Activated naive CD4-positive, alpha-beta T cell treated with Interleukin-2 at 50 U/mL for 16 hours (primary cell): Measurements from ENCODE around the gene TFIP11.
A peak's percentile ranks its signal among the peaks of the same experiment; 100 is the strongest.

Experiments
- DNase-seq: peaks from one replicate; pipeline ENCODE4 v3.0.0-alpha.2; 2020

The TFIP11 gene

DNA sequence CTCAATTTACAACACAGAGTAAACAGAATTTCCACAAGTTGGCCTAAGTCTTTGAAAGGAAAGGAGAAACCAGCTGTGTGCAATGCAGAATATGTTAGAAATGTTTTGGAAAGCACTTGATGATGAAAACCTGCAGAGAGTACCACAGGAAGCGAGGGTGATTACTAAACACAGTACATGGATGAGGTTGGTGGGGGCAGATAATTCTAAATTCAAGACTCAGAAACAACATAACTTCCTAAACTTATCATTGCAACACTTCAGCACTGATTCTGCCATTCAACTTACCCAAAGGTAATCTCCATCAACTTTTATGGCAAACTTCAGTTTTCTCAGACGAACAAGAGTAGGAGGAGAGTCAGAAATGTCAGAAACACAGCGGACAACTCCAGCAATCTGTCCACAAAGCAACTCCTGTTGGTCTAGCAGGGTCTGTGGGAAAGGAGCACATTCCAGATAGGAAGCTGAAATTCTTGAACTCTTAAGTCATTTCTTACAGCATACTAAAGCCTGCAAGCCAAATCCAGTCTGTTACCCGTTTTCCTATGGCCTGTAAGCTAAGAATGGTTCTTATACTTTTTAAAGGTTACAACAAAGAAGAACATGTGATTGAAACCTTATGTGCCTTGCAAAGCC lies 35.5 kb downstream of the TFIP11 start:
- DNase-seq, result no peak

DNA sequence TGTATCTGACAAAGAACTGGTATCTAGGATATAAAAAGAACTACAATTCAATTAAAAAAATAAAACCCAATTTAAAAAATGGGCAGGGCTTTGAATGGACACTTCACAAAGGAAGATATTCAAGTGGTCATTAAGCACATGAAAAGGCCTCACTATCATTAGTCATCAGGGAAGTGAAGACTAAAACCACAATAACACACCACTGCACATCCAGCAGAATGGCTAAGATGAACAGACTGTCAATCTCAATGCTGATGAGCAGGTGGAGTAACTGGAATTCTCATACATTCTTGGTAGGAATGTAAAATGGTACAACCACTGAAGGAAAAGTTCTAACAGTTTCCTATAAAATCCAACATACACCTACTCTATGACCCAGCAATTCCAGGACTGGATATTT lies 37.6 kb downstream of the TFIP11 start:
- no peak for DNase-seq

DNA sequence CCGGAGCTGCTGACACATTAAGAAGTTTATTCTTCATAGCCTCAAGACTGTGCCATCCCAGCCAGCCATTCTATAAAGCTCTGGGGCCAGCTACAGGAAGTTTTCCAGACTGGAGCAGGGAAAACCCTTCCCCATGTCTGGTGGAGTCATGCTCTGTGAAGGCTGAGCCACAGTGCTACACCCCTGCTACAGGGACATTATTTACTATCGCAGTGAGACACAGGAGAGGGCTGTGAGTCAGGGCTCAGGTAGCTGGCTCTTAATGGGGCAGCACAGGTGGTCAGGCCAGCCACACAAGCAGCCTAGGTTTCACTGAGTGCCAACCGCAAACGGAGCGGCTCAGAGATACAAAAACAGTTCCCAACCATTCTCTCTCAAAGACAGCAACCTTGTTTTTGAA lies 40.8 kb downstream of the TFIP11 start:
- no peak for DNase-seq

DNA sequence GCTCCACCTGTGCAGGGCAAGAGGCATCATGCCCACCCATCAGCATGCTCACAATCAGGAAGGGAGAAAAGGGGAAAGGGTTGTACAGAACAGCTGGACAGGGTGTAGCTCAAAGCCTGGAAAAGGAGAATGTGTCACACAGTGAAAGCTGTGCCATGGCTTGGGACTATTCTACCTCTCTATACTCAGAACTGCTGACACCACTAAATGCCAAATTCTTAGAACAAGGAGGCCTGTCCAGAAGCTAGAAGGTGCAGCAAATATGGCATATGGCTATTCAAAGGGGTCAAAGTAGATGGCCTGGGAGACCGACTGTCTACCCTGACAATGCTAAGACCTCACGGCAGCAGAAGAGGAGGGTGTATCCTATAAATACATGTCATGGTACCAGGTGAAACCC lies 41.5 kb downstream of the TFIP11 start:
- DNase-seq, result no peak

DNA sequence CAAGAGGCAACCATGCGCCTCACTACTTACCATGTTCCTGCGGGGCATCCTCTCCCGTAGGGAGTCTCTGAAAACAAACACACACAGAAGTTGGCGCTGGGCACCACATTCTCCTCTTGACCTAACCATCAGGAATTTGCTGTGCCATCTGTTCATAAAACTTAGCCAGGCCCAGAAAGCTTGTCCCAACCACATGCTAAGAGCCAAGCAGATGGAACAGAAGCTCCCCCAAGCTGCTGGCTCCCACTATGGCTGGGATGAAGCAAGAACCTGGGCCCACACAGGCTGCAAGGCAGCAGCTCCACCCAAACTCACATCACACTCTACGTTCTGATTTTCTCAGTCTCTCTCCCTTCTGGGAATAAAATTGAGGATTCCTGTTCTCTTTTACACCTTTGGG lies 46.1 kb downstream of the TFIP11 start:
- DNase-seq, result no peak

DNA sequence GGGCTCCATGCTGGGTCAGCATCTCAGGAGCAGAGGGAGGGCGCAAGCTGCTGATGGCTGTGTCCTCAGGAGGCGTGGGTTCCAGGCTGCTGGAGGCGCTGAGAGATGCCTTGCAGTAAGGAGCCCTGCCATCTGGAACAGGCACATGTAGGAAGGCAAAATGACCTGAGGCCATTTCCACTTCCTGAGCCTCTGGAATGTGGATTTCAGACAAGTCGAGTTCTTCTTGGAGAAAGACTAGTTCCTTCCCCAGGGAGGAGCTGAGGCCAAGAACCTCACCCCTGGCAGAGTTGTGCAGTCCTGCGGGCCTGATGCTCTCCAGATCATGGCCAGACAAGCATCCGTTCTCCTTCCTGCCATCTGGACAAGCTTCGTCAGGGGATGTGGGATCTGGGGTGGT lies 48.0 kb downstream of the TFIP11 start:
- no peak for DNase-seq

DNA sequence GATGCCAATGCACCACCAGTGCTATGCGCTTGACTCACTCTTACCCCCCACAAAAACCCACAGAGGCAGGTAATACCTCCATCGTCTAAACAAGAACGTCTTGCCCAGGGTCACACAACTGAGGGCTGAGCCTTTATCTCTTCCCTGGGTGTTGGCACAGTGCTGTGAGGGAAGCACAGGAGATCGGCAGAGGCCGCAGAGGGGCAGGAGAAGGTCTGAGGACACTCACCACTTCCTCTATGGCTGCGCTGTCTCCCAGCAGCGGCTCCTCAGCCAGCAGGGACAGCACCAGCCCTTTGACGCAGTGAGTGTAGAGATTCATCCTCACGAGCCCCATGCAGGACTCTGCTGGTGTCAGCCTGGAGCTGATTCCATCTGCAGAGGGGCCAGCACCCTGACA lies 48.6 kb downstream of the TFIP11 start:
- no peak for DNase-seq

DNA sequence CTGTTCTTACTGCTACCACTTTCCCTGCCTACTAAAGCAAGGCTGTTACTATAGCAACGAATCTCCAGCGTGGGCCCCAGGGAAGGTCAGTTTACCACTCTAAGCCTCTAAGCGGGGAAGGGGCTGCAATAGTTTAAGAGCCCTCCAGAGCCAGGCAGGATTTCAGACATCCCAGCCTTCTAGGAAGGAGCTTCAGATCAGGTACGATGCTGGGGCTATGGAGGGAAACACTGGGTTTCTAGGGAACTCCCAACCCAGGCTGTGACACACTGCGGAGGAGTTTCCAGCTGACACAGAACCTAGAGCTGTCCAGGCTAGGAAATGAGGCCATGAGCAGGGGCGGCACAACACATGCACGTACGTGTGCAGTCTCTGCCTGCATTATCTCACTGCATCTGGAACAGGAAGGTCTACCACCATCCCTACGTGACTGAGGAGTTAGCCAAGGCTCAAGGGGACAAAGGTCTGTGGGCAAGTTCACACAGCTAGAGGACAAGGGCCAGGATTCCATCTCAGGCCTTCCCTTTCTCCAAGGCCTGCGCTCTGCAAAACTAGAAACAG lies 49.1 kb downstream of the TFIP11 start:
- no peak for DNase-seq

DNA sequence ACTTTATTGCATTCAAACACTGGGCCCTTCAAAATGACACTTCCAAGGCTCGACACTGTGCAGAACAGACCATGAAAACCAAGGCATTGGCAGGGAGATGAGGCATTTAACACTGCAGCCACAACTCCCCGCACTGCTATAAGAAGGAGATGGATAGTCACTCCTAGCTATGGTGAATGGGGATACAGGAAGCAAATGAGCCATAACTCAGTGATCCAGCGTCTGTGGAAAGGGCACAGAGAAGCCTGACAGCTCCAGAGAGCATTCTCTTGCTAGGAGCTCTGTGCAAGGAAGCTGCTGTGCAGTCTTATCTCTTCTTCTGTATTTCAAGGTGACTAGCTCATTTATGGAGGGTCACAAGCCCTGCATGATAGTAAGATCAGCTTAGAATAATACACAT lies 49.6 kb downstream of the TFIP11 start:
- no peak for DNase-seq

DNA sequence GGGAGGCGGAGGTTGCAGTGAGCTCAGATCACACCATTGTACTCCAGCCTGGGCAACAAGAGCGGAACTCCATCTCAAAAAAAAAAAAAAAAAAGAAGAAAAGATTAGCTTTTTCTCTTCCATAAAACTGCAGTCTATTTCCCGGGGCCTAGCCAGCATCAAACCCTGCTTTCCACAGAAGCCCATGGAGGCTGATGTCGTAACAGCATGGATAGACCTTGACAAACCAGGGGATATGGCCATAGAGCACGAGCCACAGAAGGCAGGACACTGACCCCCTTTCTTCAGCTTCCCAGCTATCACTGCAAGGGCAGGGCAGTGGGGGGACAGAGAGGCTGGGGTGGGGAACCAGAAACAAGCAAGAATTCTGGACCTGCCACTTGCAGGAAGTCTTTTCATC lies 50.2 kb downstream of the TFIP11 start:
- no peak for DNase-seq

DNA sequence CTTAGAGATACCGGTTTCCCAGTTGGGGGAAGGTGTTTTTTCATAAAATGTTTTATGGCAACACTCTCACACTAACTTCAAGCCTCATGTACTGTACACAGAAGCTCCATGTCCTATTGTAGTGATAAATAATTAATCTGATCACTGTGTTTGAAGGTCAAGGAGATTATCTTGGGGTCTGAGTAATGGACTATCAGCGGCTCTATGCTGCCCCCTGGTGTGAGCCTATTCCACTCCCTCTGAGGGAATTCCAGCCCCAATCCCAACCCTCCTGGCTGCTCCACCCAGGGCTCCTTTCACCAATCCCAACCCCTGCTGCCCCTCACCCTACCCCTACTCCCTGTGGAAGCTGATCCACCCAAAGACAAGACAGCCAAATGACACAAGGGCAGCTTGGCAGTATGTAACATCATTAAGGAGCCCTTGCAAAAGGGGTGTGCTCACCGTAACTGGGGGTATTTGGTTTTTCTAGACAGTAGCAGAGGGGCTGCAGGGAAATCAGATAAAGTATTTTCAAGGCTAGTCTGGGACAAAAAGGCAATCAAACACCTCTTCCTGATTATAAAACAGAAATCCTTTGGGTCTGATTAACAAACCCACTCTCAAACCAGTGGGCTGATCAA lies 51.0 kb downstream of the TFIP11 start:
- DNase-seq, result peak; percentile 45

DNA sequence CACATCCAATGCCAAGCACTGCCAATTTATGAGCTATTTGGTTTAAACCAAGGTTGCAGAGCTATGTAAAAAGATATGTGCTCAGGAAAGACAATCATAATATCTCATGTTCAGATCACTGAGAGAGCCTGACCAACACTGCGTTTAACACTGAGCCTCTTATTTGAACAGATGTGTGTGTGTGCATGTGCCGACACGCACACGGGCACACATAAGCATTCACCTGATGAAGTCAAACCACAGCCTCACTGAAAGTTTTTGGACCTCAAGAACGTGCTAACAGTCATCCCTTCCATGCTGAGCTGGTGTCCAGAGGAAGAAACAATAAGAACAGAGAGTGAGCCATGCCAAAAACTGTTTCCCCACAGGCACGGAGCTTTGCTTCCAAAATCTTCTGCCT lies 52.1 kb downstream of the TFIP11 start:
- no peak for DNase-seq

DNA sequence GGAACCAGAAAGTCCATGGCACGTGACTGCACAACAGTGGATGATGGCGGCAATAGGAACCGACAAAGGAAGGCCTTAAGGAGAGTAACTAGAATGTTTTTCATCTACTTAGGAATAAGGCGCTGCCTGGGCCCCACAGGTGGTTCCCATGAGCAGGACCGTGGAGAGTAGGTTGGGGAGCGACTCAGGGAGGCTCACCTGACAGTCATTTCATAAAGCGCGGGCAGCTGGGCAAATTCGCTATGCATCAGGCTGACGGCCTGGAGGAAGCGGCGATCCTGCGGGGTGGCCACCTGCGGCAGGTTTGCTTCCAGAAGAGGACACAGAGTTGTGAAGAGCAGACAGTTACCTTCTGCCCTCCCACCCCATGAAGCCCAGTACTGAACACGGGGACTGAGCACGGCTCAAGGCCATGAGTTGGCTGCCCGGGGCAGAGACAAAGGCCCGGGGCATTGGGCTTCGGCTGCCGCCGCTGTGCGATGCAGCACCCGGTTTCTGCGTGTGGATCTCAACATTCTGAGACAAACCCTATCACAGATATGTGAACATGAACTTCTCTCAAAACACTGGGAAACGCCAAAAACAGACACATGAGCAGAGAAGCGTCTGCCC lies 54.5 kb downstream of the TFIP11 start:
- DNase-seq, result no peak

DNA sequence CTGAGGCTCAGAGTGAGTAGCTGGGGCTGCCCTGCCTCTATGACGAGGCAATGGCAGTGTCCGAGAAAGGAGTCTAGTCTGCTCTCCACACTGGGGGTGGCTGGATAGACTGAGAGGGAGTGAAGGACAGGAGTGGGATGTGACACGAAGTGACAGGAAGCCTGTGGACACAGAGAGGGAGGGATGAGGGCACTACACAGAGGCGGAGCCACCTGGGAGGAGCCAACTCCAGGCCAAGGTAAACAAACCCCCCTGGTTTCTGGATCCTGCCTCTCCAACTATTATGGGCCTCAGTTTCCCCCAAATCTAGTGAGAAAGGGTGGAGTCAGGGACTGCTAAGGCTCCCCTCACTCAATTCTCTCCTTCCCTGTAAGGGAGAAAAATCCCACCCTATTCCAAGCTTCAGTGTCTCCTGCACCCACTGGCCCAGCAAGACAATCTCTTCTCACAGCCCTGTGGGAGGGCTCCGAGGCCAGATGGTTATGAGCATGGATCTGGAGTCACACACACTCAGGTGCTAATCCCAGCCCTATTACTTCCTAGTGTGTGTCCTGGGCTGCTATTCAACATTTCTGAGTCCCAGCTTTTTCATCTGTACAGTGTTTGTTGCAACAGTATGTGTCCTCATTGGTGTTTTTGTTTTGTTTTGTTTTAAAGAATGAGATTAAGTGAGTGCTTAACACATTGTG lies 58.3 kb downstream of the TFIP11 start:
- no peak for DNase-seq

DNA sequence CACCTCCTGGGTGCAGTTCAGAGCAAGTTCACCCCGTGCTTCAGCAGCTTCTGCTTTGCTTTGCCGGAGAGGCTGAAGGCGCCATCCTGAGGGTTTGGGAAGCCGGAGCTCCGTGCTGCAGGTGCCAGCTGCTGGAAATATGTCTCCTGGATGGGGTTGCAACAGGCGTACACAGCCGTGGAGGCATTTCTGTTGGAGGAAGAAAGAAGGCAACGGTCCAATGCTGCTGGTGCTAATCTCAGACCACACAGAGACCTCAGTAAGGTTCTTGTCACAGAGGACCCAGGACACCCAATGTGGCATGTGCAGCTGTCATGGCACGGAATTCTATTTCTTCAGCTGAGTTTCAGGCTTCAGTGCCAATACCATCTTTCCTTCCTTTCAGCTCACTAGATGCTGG lies 59.1 kb downstream of the TFIP11 start:
- DNase-seq, result no peak

DNA sequence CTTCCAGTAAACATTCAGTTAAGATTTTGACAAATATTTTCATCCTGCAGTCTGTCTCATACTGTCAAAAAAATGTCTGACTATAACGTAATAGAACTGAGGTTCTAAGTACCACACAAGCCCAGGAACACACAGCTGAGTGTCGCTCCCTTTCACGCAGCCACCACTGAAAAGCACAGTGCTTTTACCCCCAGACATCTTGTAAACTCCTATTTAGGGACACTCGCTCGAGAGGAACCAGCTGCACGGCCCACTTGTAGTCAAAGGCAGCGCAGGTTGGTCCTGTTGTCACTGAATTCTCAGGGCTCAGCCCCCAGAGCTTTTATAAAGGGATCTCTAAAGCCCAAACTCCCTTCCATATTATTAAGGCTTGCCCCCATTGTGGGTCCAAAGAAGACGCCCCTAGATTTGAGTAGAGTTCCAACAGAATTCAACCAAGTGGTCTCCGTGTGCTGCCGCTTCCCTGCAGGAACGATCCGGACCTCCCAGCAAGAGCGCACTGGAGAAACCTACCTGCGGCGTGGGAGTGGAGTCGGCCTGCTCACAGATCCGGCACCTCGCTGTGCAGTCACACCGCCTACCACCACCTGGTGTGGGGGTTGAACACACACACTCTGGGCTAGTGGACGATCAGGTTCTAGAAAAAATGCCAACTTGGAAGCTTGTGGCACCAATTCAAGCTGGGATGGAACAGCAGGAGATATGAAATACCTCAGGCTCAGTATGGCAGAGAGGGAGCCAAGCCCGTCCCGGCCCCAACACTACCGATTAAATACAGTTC lies 59.8 kb downstream of the TFIP11 start:
- DNase-seq, result no peak

DNA sequence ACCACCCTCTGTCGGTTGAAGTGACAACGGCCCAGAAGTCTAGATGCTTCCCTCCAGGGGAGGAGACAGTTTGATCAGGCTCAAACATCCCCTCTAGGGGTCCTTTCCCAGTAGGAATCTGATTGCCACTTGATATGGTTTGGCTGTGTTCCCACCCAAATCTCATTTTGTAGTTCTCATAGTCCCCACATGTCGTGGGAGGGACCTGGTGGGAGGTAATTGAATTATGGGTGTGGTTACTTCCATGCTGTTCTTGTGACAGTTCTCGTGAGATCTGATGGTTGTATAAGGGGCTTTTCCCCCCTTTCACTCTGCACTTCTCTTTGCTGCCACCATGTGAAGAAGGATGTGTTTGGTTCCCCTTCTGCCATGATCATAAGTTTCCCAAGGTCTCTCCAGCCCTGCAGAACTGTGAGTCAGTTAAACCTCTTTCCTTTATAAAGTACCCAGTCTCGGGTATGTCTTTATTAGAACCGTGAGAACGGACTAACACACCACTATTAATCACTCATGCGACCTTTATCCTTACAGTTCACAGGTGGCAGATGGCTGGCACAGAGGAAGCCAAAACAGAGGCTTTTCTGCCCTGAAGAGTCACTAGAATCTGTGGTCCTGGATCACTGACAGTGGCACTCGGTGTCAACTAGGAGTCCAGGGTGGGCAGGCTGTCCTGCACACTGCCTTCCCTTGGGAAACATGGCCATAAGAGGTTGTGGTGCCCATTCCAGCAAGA lies 61.7 kb downstream of the TFIP11 start:
- DNase-seq, result no peak

DNA sequence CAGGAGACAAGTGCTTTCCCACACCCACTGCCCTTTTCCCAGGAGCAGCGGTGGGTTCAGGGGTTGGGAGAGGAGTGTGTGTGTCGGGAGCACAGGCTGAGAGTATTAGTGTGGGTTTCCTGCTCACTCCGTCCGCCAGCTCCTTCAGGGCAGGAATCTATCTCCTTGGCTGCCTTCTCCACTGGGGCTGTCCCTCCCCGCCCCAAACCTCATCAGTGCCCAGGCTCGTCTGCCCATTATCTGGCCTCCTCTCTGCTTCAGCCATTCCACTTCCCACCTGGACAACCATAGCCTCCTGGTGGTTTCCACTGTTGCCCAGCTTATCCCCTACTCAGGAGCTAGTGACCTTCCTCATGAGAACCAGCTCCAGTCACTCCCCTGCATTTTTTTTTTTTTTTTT lies 63.3 kb downstream of the TFIP11 start:
- no peak for DNase-seq

DNA sequence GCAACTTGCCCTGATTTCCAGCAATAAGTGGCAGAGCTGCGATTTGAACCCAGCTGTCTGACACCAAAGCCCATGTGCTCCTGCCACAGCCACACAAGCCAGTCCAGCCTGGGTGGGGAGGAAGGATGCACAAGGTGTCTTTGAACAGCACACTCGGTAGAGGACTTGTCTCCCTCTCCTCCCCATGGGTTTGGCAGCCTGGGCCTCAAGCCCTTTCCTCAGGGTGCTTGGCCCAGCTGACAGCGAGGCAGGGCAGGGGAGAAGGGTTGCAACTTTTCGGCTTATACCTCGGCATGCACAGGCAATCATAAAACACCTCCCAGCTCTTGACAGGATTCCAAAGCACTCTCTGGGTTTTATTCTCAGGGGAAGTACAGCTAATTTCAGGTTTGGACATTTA lies 63.9 kb downstream of the TFIP11 start:
- DNase-seq, result no peak

DNA sequence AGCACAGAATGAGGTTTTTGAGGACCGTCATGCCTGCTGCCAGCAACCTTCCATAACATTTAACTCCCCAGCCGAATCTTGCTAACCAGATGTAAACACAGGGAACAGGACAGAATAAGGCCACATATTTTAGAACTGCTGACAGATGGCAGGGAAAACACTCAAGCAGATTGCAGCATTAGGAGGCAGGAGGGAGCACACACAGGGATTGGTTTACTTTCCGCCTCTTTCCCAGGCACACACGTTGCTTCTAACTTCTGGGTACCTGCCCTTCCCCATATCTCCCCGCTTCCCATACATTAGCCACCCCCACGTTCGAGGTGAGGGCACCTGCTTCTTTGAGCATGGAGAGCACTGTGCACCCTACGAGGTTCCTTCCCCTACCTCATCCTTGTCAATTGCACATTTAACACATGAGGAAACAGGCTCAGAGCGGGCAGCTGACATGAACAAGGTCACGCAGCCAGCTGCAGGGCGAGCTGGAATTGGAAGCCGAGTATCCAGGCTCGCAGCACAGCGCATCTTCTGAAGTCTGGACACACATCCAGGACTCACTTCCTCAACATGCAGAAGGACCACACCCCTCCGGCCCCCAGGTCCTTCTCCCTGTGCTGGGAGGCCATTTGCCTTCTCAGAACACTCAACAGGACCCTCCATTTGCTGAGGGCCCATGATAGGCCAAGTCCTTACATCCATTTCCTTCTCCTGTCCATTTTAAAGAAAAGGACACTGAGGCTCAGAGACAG lies 64.5 kb downstream of the TFIP11 start:
- DNase-seq, result no peak

DNA sequence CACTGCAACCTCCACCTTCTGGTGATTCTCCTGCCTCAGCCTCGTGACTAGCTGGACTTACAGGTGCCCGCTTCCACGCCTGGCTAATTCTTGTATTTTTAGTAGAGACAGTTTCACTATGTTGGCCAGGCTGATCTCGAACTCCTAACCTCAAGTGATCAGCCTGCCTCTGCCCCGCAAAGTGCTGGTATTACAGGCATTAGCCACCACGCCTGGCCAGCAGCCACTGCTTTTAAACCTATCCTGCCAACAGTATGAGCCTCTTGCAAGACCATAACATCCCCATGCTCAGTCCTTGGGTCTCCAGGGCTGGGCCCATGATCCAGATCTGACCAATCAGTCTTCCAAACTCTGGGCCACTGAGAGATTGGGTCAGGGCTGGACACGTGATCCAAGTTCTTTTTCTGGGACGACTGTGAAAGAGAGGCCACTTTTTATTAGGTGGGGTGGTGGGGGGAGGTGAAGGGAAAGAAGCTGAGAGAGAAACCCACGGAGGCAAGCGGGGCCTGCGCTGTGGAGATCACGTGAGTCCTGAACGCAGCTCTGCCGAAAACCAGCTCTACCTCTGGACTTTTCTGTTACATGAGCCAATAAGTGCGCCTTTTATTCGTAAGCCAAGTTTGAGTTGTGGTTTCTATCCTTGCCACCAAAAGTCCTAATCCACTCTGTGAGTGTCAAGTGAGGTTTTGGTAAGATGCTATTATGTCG lies 65.3 kb downstream of the TFIP11 start:
- no peak for DNase-seq
